Keratinocyte (primary cell): ENCODE data around the gene INAFM1. TPM values are rescaled to one million over a fixed set of nuclear protein-coding genes. Genes with fewer than 3 reads are reported as not detected.
A peak's percentile ranks its signal among the peaks of the same experiment; 100 is the strongest.

Experiments used
- DNase-seq: peaks from one replicate; pipeline ENCODE4 v3.0.0-alpha.2; 2011; ENCODE audit warnings: low read depth, missing footprints, low spot score
- FAIRE-seq: peaks from 2 replicates; lab custom pipeline; 2011; peaks lifted over from hg19 to GRCh38; lab: Jason Lieb, UNC
- H2AFZ ChIP-seq: 2 replicates; pipeline ENCODE4 v1.6.0; 2012; ENCODE audit warnings: low read length, control low read depth, inconsistent platforms; ENCODE audit not compliant: control insufficient read depth
- H3K27ac ChIP-seq: 2 replicates; pipeline ENCODE4 v1.5.1; 2011; ENCODE audit warnings: low read length; ENCODE audit not compliant: control insufficient read depth, insufficient read depth
- H3K27me3 ChIP-seq: 3 replicates; pipeline ENCODE4 v1.6.0; 2011; ENCODE audit warnings: low read length; ENCODE audit not compliant: control insufficient read depth, insufficient read depth; ENCODE audit errors: extremely low read depth
- H3K36me3 ChIP-seq, 2 experiments: 2 replicates in 1 of 2; 3 replicates in 1 of 2; pipeline ENCODE4 v1.5.1; 2011; ENCODE audit warnings: low read length in 2 of 2, mild to moderate bottlenecking in 1 of 2; ENCODE audit not compliant: control insufficient read depth in 2 of 2, insufficient read depth in 2 of 2; ENCODE audit errors: extremely low read depth in 1 of 2
- H3K4me1 ChIP-seq: 3 replicates; pipeline ENCODE4 v1.5.1; 2011; ENCODE audit warnings: low read length; ENCODE audit not compliant: control insufficient read depth, insufficient read depth; ENCODE audit errors: extremely low read depth
- H3K4me2 ChIP-seq: 3 replicates; pipeline ENCODE4 v1.6.0; 2011; ENCODE audit warnings: low read depth, low read length; ENCODE audit not compliant: control insufficient read depth, insufficient read depth; ENCODE audit errors: extremely low read depth
- H3K4me3 ChIP-seq, 3 experiments: fragments of 200-600 bp in 1 of 3; sonication (generic) in 1 of 3; 2 replicates in 2 of 3; 3 replicates in 1 of 3; pipeline ENCODE4 v1.5.1; 2011 to 2016; ENCODE audit warnings: low read length in 3 of 3, mild to moderate bottlenecking in 3 of 3, control low read depth in 2 of 3, inconsistent platforms in 1 of 3, low read depth in 1 of 3, mixed read lengths in 1 of 3, mixed run types in 1 of 3, moderate library complexity in 1 of 3; ENCODE audit not compliant: control insufficient read depth in 2 of 3, insufficient read depth in 2 of 3; ENCODE audit errors: extremely low read depth in 1 of 3
- H3K79me2 ChIP-seq: 2 replicates; pipeline ENCODE4 v1.6.0; 2012; ENCODE audit warnings: low read length; ENCODE audit not compliant: control insufficient read depth, insufficient read depth
- H3K9ac ChIP-seq: 3 replicates; pipeline ENCODE4 v1.6.0; 2011; ENCODE audit warnings: low read length; ENCODE audit not compliant: control insufficient read depth, insufficient read depth; ENCODE audit errors: extremely low read depth
- H3K9me1 ChIP-seq: 3 replicates; pipeline ENCODE4 v1.6.0; 2011; ENCODE audit warnings: low read length; ENCODE audit not compliant: control insufficient read depth, insufficient read depth; ENCODE audit errors: extremely low read depth
- H3K9me3 ChIP-seq: 2 replicates; pipeline ENCODE4 v1.5.1; 2012; ENCODE audit warnings: low read depth, low read length; ENCODE audit not compliant: control insufficient read depth
- H4K20me1 ChIP-seq: 3 replicates; pipeline ENCODE4 v1.6.0; 2011; ENCODE audit warnings: low read length; ENCODE audit not compliant: control insufficient read depth, insufficient read depth; ENCODE audit errors: extremely low read depth
- EZH2 ChIP-seq: IDR thresholded peaks from one replicate; pipeline ENCODE4 v1.6.1; 2012; ENCODE audit warnings: inconsistent platforms, mild to moderate bottlenecking, low read length, moderate library complexity
- dilution Hi-C: fragments of 300-500 bp; cut with MboI; formaldehyde crosslinking; loops from one replicate; pipeline ENCODE4 v1.7.0; 2020; ENCODE audit warnings: low sequenced_read_pairs; ENCODE audit not compliant: extremely low pct_ligation_motif_present
- polyA plus RNA-seq, 5 experiments: library from polyadenylated mRNA; depleted of rRNA in 3 of 5; stranded (reverse) in 3 of 5; stranded (forward) in 1 of 5; unstranded in 1 of 5; fragments of >200 nt; gene quantifications; 1 replicate in 1 of 5; 2 replicates in 3 of 5; 3 replicates in 1 of 5; pipeline versions ENCODE4 v1.2.1 to v1.2.3, GENCODE V29; 2011 to 2012; ENCODE audit warnings: missing spikeins in 2 of 5, low read depth in 1 of 5, low replicate concordance in 1 of 5
- TF ChIP-seq, protein P1 (sequence below), 3 experiments: IDR thresholded peaks in 1 of 3; conservative IDR thresholded peaks in 1 of 3; optimal IDR thresholded peaks in 1 of 3; 2 replicates in 2 of 3; 3 replicates in 1 of 3; pipeline versions ENCODE3 to v1.5.1; 2011; ENCODE audit warnings: low read length in 3 of 3, mild to moderate bottlenecking in 3 of 3, moderate library complexity in 2 of 3, control low read depth in 1 of 3, inconsistent platforms in 1 of 3; ENCODE audit not compliant: insufficient read depth in 2 of 3; ENCODE audit errors: extremely low read depth in 1 of 3

INAFM1 gene
- polyA plus RNA-seq, 1 donor (not counting 4 experiments of a cell fraction or from before 2014, with no cell fraction given) = 0.35 TPM

DNA sequence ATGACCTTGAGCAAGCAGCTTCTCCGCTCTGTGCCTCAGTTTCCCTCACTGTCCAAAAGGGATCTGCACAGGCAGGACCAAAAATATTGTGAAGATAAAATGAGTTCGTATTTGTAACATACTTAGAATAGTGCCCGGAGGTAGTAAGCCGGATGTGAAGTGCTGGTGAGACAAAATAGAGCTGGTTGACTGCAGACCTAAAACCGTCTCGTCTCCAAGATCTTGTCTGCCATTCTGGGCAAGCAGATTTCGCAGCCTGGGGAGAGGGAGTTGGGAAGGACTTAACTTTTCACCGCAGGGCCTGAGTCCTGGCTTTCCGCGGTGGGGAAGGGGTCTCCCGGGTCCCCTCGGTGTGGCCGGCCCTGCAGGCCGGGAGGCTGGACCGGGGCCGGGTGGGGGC, 35.5 kb upstream of the INAFM1 start:
- peak overlapping the region; percentile 11 for H2AFZ ChIP-seq

DNA sequence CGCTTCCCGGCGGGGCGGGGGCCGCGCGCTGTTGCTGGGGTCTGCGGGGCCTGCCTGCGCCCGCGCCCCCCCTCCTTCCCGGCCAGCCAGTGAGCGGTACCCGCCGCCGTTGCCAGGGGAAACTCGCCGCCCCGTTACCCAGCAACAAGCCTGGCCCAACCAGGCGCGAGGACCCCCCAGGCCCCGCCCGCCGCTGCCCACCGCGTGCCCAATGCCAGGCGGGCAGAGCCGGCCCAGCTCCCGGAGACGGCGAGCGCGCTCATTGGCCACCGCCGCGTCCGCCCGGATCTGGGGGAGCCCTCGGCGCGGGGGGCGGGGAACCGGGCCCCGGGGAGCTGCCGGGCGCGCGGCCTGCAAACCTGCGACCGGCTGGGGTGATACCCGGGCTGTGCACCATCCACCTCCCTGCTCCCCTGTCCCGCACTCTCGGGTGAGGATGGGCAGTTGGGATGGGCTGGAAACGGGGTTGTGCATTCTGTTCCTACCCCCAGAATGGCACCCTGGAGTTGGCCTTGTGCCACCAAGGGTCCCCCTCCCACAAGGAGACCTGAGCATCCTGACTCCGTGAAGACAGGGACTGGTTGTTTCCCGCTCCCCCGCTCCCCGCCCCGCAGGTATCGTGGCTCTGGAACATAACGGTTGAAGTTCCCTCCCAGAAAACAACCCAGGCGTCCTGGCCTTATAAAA, 34.9 kb upstream of the INAFM1 start:
- Histone ChIP-seq H3K27me3 (no peaks in the 10 kb centered on the region), H3K4me3 (peak overlapping the region in 1 of 3 experiments; percentile 7), H2AFZ (no peak overlapping the region), H3K36me3 (peaks cover 0 to 10% of the 10 kb centered on the region in 2 experiments), H3K4me2 (peak overlapping the region; percentile 45), H3K4me1 (peaks cover 34% of the 10 kb centered on the region), H3K9ac (no peak overlapping the region), H3K27ac (no peak overlapping the region), H3K9me1 (peaks cover 2% of the 10 kb centered on the region), H3K79me2 (no peaks in the 10 kb centered on the region), H3K9me3 (no peaks in the 10 kb centered on the region), H4K20me1 (no peaks in the 10 kb centered on the region)
- FAIRE-seq (no peak), DNase-seq (no peak)
- dilution Hi-C loops = no loop called here
- TF ChIP-seq, protein P1, sequence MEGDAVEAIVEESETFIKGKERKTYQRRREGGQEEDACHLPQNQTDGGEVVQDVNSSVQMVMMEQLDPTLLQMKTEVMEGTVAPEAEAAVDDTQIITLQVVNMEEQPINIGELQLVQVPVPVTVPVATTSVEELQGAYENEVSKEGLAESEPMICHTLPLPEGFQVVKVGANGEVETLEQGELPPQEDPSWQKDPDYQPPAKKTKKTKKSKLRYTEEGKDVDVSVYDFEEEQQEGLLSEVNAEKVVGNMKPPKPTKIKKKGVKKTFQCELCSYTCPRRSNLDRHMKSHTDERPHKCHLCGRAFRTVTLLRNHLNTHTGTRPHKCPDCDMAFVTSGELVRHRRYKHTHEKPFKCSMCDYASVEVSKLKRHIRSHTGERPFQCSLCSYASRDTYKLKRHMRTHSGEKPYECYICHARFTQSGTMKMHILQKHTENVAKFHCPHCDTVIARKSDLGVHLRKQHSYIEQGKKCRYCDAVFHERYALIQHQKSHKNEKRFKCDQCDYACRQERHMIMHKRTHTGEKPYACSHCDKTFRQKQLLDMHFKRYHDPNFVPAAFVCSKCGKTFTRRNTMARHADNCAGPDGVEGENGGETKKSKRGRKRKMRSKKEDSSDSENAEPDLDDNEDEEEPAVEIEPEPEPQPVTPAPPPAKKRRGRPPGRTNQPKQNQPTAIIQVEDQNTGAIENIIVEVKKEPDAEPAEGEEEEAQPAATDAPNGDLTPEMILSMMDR (optimal IDR thresholded peaks at IDR 0.05 in 1 of 3, IDR thresholded peaks at IDR 0.05 in 1 of 3, conservative IDR thresholded peaks at IDR 0.05 in 1 of 3; ENCODE audit: extremely low read depth in 1 of 3, insufficient read depth in 2 of 3, low read length in 3 of 3) = no peak
- no peak for TF ChIP-seq EZH2

More for the DNA sequence above, 35.5 kb upstream of the INAFM1 start:
- Histone ChIP-seq H3K36me3 (peaks cover 0 to 10% of the 10 kb centered on the region in 2 experiments), H3K9ac (no peak overlapping the region), H3K4me3 (no peak overlapping the region), H3K4me2 (peak overlapping the region; percentile 50), H3K4me1 (peaks cover 30% of the 10 kb centered on the region), H3K79me2 (no peaks in the 10 kb centered on the region), H4K20me1 (no peaks in the 10 kb centered on the region), H3K27me3 (no peaks in the 10 kb centered on the region), H3K27ac (no peak overlapping the region), H3K9me1 (peaks cover 2% of the 10 kb centered on the region), H3K9me3 (no peaks in the 10 kb centered on the region)
- FAIRE-seq (no peak), DNase-seq (no peak)
- dilution Hi-C loops = no loop called here
- no peak for TF ChIP-seq EZH2
- TF ChIP-seq, protein P1 (optimal IDR thresholded peaks at IDR 0.05 in 1 of 3, IDR thresholded peaks at IDR 0.05 in 1 of 3, conservative IDR thresholded peaks at IDR 0.05 in 1 of 3; ENCODE audit: extremely low read depth in 1 of 3, insufficient read depth in 2 of 3, low read length in 3 of 3) = no peak
